Epithelial cell of esophagus (primary cell): ENCODE results near the gene NAA20.

Experiments
- DNase-seq: peaks from one replicate; pipeline ENCODE4 v3.0.0; 2010; ENCODE audit warnings: low read depth
- H3K4me3 ChIP-seq: 2 replicates; pipeline ENCODE4 v1.5.1; 2011; ENCODE audit warnings: mild to moderate bottlenecking, low read length, control low read depth
- CTCF ChIP-seq: IDR thresholded peaks from 2 replicates; pipeline ENCODE4 v1.5.1; 2011; ENCODE audit warnings: low read depth, mild to moderate bottlenecking, low read length, control low read depth, inconsistent platforms; ENCODE audit not compliant: insufficient read depth; ENCODE audit errors: missing control alignments

Gene NAA20

GRCh38 chr20:20031790-20032189, 14.6 kb downstream of the NAA20 start:
- TF ChIP-seq CTCF, result no peak
- H3K4me3 ChIP-seq, result no peak overlapping the region
- no peak for DNase-seq

DNA sequence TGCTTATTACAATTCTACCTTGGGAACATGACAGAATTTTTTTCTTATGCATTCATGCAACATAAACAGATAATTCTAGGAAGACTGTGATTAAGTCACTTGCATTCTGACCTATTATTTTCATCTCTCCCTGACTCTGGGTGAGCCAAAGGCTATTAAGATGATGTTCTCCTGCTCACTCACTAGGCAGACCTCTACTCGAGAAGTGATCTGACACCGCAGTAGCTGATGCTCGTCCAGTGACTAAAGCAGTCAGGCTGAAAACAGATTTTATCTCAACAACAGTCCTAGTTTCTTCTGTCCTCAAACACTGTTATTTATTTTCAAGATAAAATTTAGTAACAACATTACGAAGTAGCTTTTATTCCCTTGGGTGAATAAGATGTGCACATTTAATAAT, 17.3 kb downstream of the NAA20 start:
- TF ChIP-seq CTCF, result no peak
- DNase-seq, result no peak
- no peak overlapping the region for H3K4me3 ChIP-seq

GRCh38 chr20:20036756-20037155, 19.6 kb downstream of the NAA20 start:
- DNase-seq, result no peak
- TF ChIP-seq CTCF, result no peak

DNA sequence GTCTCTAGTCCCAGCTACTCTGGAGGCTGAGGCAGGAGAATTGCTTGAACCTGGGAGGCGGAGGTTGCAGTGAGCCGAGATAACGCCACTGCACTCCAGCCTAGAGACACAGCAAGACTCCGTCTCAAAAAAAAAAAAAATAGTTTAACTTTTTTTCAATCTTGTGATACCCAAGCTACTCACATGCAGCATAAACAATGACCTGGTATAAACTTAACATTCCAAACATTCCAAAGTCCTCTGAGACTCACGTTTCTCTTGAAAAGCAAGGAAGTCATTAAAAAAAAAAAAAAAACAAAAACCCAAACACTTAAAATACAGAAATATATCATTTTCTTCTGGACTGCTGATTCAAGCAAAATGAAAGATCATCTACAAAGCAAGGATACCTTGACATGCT, 20.8 kb downstream of the NAA20 start:
- no peak overlapping the region for H3K4me3 ChIP-seq
- no peak for DNase-seq
- no peak for TF ChIP-seq CTCF

More at GRCh38 chr20:20036756-20037155, 19.6 kb downstream of the NAA20 start:
- H3K4me3 ChIP-seq, result no peak overlapping the region

DNA sequence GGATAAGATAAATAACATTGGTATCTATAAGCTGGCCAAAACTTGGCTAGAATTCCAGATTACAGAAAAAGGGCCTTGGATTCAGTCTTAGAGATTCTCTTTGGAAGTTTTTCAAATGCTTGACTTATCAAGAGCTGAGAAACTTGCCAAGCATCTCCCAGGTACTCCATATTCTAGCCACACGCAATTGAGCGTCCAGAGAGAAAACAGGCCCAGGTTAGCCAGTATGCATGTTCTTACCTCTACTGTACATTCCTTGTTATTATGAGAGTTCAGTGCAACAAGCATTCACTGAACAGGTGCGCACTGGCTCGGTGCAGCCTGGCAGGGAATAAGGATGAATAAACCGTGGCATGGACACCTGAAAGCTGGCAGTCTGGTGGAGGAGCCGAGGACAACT, 21.4 kb downstream of the NAA20 start:
- TF ChIP-seq CTCF, result no peak
- DNase-seq, result no peak
- H3K4me3 ChIP-seq, result no peak overlapping the region

GRCh38 chr20:20039752-20040387, 22.7 kb downstream of the NAA20 start:
- no peak overlapping the region for H3K4me3 ChIP-seq
- no peak for TF ChIP-seq CTCF
- DNase-seq, result no peak

DNA sequence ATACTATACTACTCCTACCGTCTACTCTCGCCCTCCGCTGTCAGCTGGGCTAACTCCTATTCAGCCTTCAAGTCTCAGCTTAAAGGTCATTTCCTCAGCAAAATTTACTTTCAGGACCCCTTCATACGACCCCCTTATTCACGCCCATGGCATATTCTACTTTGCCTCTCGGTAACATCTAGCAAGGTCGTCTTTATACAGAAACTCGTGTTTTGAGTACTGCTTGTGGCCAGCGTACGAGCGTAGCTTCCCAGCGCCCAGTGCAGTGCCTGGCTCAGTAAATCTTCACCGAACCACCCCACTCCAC, 34.6 kb downstream of the NAA20 start:
- H3K4me3 ChIP-seq, result peak overlapping the region; percentile 66
- no peak for TF ChIP-seq CTCF
- no peak for DNase-seq
